Measurements from ENCODE around the gene CPLANE1. TPM values are rescaled to one million over a fixed set of nuclear protein-coding genes. Genes with fewer than 3 reads are reported as not detected.

Gene CPLANE1
- total and polyA plus RNA-seq, 8 donors, result 3.5 to 11.0 (median 7.3) TPM

GRCh38 chr5:37060030-37060429 lies 189.1 kb downstream of the CPLANE1 start:
- no peak overlapping the region for H3K27ac ChIP-seq
- peaks cover 0 to 40% (median 8%) of the 10 kb centered on the region in 3 donors for H3K36me3 ChIP-seq
- no peak for FAIRE-seq
- ATAC-seq, result no peak
- intact Hi-C loops (cut with DNase I), result no loop called here
- WGBS, 2 donors, result 98 to 100% methylated on average over 1 of the region's 1 CpG
- H3K4me3 ChIP-seq, result no peak overlapping the region
- no peaks in the 10 kb centered on the region for H3K4me1 ChIP-seq
- no peaks in the 10 kb centered on the region for H3K27me3 ChIP-seq
- no peaks in the 10 kb centered on the region for H3K9me3 ChIP-seq
- no peak for TF ChIP-seq CTCF (IDR thresholded peaks at IDR 0.05)
- DNase-seq, result no peak

DNA sequence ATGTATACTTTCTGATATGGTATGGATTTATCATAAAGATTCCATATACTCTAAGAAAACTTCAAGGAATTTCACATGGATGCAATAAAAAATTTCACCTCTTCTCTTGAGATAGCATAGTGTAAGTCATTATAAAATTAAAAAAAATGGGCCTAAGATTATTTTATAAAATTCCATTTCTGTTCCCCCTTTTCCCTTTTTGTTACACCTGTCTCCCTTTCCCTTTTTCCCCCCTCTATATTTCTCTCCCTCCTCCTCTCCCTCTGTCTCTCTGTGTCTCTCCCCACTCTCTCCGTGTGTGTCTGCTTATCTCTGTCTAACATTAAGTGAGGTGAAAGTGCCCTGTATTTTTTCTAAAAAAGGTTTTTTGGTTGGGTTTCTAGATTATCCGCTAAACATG lies 192.4 kb downstream of the CPLANE1 start:
- H3K27ac ChIP-seq, result no peak overlapping the region
- 93% methylated on average over 2 of the region's 2 CpGs for WGBS, 2 donors
- H3K27me3 ChIP-seq, result no peaks in the 10 kb centered on the region
- H3K36me3 ChIP-seq, result peaks cover 0 to 32% (median 6%) of the 10 kb centered on the region in 3 donors
- no peaks in the 10 kb centered on the region for H3K9me3 ChIP-seq
- FAIRE-seq (no peak), ATAC-seq (no peak), DNase-seq (no peak)
- intact Hi-C loops (cut with DNase I), result no loop called here
- H3K4me3 ChIP-seq, result no peak overlapping the region
- no peak for TF ChIP-seq CTCF (IDR thresholded peaks at IDR 0.05)
- H3K4me1 ChIP-seq, result no peaks in the 10 kb centered on the region

Other genes starting within 250 kb of the CPLANE1 start
- gene NUP155, start 121.7 kb upstream of the CPLANE1 start, total RNA-seq, result 10 to 100 TPM in 2 of 6 donors, 1 to 10 TPM in 4; 6.8 to 13.1 (median 8.6) TPM
- gene NUP155, start 121.7 kb upstream of the CPLANE1 start, polyA plus RNA-seq, result 1 to 10 TPM; 1.5 to 3.3 TPM
- gene WDR70, start 129.9 kb upstream of the CPLANE1 start, total RNA-seq, result 10 to 100 TPM; 10.7 to 21.2 (median 13.6) TPM
- gene WDR70, start 129.9 kb upstream of the CPLANE1 start, polyA plus RNA-seq, result 10 to 100 TPM; 15.2 to 24.3 TPM